ENCODE results near the gene MACROD2.

MACROD2 gene

GRCh38 chr20:14882157-14882556 is 886.8 kb downstream of the MACROD2 start:
- TF ChIP-seq CTCF (IDR thresholded peaks at IDR 0.05; ENCODE audit: insufficient read depth, low read length, missing control alignments), result no peak
- POLR2A ChIA-PET, result no interaction called here
- CTCF ChIA-PET, result no interaction called here
- no peak overlapping the region for H3K4me3 ChIP-seq (ENCODE audit: low read depth, low read length)
- DNase-seq (ENCODE audit: low read depth, low spot score), result no peak

- no peak overlapping the region for H3K4me3 ChIP-seq (ENCODE audit: low read depth, low read length)
- ChIA-PET CTCF (no interaction called here), POLR2A (no interaction called here)
- no peak for DNase-seq (ENCODE audit: low read depth, low spot score)
- TF ChIP-seq CTCF (IDR thresholded peaks at IDR 0.05; ENCODE audit: insufficient read depth, low read length, missing control alignments), result no peak
Observed at GRCh38 chr20:14882846-14883245, 887.5 kb downstream of the MACROD2 start.

- no peak for DNase-seq (ENCODE audit: low read depth, low spot score)
- POLR2A ChIA-PET, result no interaction called here
- H3K4me3 ChIP-seq (ENCODE audit: low read depth, low read length), result no peak overlapping the region
- CTCF ChIA-PET, result no interaction called here
- no peak for TF ChIP-seq CTCF (IDR thresholded peaks at IDR 0.05; ENCODE audit: insufficient read depth, low read length, missing control alignments)
Observed at GRCh38 chr20:14883324-14883723, 888.0 kb downstream of the MACROD2 start.

GRCh38 chr20:14885661-14886060 is 890.3 kb downstream of the MACROD2 start:
- TF ChIP-seq CTCF (IDR thresholded peaks at IDR 0.05; ENCODE audit: insufficient read depth, low read length, missing control alignments), result no peak
- H3K4me3 ChIP-seq (ENCODE audit: low read depth, low read length), result no peak overlapping the region
- POLR2A ChIA-PET, result no interaction called here
- no peak for DNase-seq (ENCODE audit: low read depth, low spot score)
- CTCF ChIA-PET, result no interaction called here

- ChIA-PET POLR2A (no interaction called here), CTCF (no interaction called here)
- no peak overlapping the region for H3K4me3 ChIP-seq (ENCODE audit: low read depth, low read length)
- DNase-seq (ENCODE audit: low read depth, low spot score), result no peak
- TF ChIP-seq CTCF (IDR thresholded peaks at IDR 0.05; ENCODE audit: insufficient read depth, low read length, missing control alignments), result no peak
Observed at GRCh38 chr20:14888134-14888533, 892.8 kb downstream of the MACROD2 start.

GRCh38 chr20:14889496-14890255 is 894.4 kb downstream of the MACROD2 start:
- ChIA-PET POLR2A (no interaction called here), CTCF (no interaction called here)
- no peak overlapping the region for H3K4me3 ChIP-seq (ENCODE audit: low read depth, low read length)
- DNase-seq (ENCODE audit: low read depth, low spot score), result no peak
- no peak for TF ChIP-seq CTCF (IDR thresholded peaks at IDR 0.05; ENCODE audit: insufficient read depth, low read length, missing control alignments)
